HCT116 (cell line): ENCODE results near the gene GALNT17. TPM values are rescaled to one million over a fixed set of nuclear protein-coding genes. Genes with fewer than 3 reads are reported as not detected.

Experiments used
- ATAC-seq: fragments of 200-7000 bp; cut with Tn5 transposase; 2 replicates; pipeline ENCODE4 v1.9.1; 2020; ENCODE audit warnings: mild to moderate bottlenecking, moderate library complexity
- BruUV-seq: library from RNA; stranded (reverse); fragments of 400-500 nt; replicated peaks from 2 replicates; lab custom pipeline; 2021; lab: Mats Ljungman, UMichigan
- CTCF ChIA-PET: fragments of 300-600 bp; sonication (Branson Sonifier 250); formaldehyde crosslinking; loops from one replicate; lab custom pipeline; 2021; ENCODE audit warnings: antibody characterized with exemption; lab: Charles Lee
- POLR2A ChIA-PET: fragments of 300-600, 350-600 bp; sonication (Branson Sonifier 250); formaldehyde crosslinking; loops from one replicate; lab custom pipeline; 2021; ENCODE audit warnings: antibody characterized with exemption; lab: Charles Lee
- RAD21 ChIA-PET, 2 experiments: fragments of 300-600 bp; sonication (Branson Sonifier 250); formaldehyde crosslinking; loops; one replicate each; lab custom pipeline; 2023; ENCODE audit warnings: low total read pairs in 2 of 2; ENCODE audit not compliant: uncharacterized antibody in 2 of 2, unreplicated experiment in 2 of 2, low non-redundant PET in 1 of 2; lab: Charles Lee
- DNase-seq: peaks from one replicate; pipeline ENCODE4 v3.0.0-alpha.2; 2010; ENCODE audit warnings: low read depth, low spot score
- H2AFZ ChIP-seq: fragments of 200-600 bp; shearing (Covaris generic), sonication (generic); 2 replicates; pipeline ENCODE4 v1.6.1; 2017; ENCODE audit warnings: low read depth, mixed run types, mixed read lengths, antibody characterized with exemption, low read length; ENCODE audit not compliant: poor library complexity, severe bottlenecking
- H3K27ac ChIP-seq: 2 replicates; pipeline ENCODE4 v1.5.1; 2012; ENCODE audit warnings: low read depth, low read length
- H3K27me3 ChIP-seq: fragments of 200-600 bp; sonication (generic); 2 replicates; pipeline ENCODE4 v1.6.1; 2016; ENCODE audit warnings: mixed run types, low read length, mixed read lengths; ENCODE audit not compliant: insufficient read depth
- H3K36me3 ChIP-seq, 2 experiments: fragments of 200-500 bp in 1 of 2; fragments of 200-600 bp in 1 of 2; sonication (Bioruptor generic) in 1 of 2; sonication (generic) in 1 of 2; 2 replicates each; pipeline versions ENCODE4 v1.5.1 to v1.6.1; 2014 to 2016; ENCODE audit warnings: low read length in 2 of 2, inconsistent platforms in 1 of 2, mixed read lengths in 1 of 2, mixed run types in 1 of 2; ENCODE audit not compliant: insufficient read depth in 2 of 2, control insufficient read depth in 1 of 2
- H3K4me1 ChIP-seq, 2 experiments: fragments of 200-600 bp in 1 of 2; sonication (generic) in 1 of 2; 2 replicates each; pipeline versions ENCODE4 v1.5.1 to v1.6.1; 2012 to 2017; ENCODE audit warnings: low read length in 2 of 2, inconsistent platforms in 1 of 2, mild to moderate bottlenecking in 1 of 2, mixed read lengths in 1 of 2, mixed run types in 1 of 2, moderate library complexity in 1 of 2; ENCODE audit not compliant: insufficient read depth in 2 of 2, control insufficient read depth in 1 of 2
- H3K4me2 ChIP-seq: fragments of 200-600 bp; sonication (generic); 2 replicates; pipeline ENCODE4 v1.6.1; 2017; ENCODE audit warnings: mixed run types, low read length, mixed read lengths
- H3K4me3 ChIP-seq, 2 experiments: fragments of 200-600 bp in 1 of 2; sonication (generic) in 1 of 2; replicated peaks in 1 of 2; 2 replicates each; pipeline ENCODE4 v1.5.1; 2011 to 2016; ENCODE audit warnings: low read length in 2 of 2, control low read depth in 1 of 2, low read depth in 1 of 2, mild to moderate bottlenecking in 1 of 2, mixed read lengths in 1 of 2, mixed run types in 1 of 2
- H3K79me2 ChIP-seq: fragments of 200-600 bp; sonication (generic); 2 replicates; pipeline ENCODE4 v1.6.1; 2017; ENCODE audit warnings: mild to moderate bottlenecking, mixed run types, low read length, moderate library complexity, mixed read lengths; ENCODE audit not compliant: insufficient read depth
- H3K9ac ChIP-seq: fragments of 200-600 bp; sonication (generic); 2 replicates; pipeline ENCODE4 v1.6.1; 2016; ENCODE audit warnings: low read length, mixed read lengths
- H3K9me2 ChIP-seq: fragments of 200-600 bp; sonication (generic), shearing (Covaris generic); 2 replicates; pipeline ENCODE4 v1.6.1; 2017; ENCODE audit warnings: mixed run types, mild to moderate bottlenecking, moderate library complexity; ENCODE audit not compliant: insufficient read depth
- H3K9me3 ChIP-seq, 2 experiments: fragments of 200-500 bp in 1 of 2; fragments of 200-600 bp in 1 of 2; sonication (Bioruptor generic) in 1 of 2; sonication (generic) in 1 of 2; 2 replicates each; pipeline ENCODE4 v1.6.1; 2014 to 2017; ENCODE audit warnings: low read length in 2 of 2, mixed read lengths in 2 of 2, inconsistent platforms in 1 of 2, low read depth in 1 of 2, mild to moderate bottlenecking in 1 of 2, mixed run types in 1 of 2, moderate library complexity in 1 of 2; ENCODE audit not compliant: control insufficient read depth in 1 of 2, insufficient read depth in 1 of 2
- H4K20me1 ChIP-seq: fragments of 200-600 bp; sonication (generic), shearing (Covaris generic); 2 replicates; pipeline ENCODE4 v1.6.1; 2017; ENCODE audit warnings: mixed run types, mild to moderate bottlenecking, moderate library complexity; ENCODE audit not compliant: insufficient read depth
- ATF3 ChIP-seq: IDR thresholded peaks from 2 replicates; pipeline ENCODE4 v1.6.1; 2012
- CTCF ChIP-seq, 3 experiments: fragments of 200-600 bp in 1 of 3; sonication (generic) in 1 of 3; IDR thresholded peaks in 2 of 3; conservative IDR thresholded peaks in 1 of 3; 2 replicates each; pipeline ENCODE4 v1.5.1; 2012 to 2017; ENCODE audit warnings: low read depth in 2 of 3, low read length in 2 of 3, antibody characterized with exemption in 1 of 3, borderline replicate concordance in 1 of 3, control low read depth in 1 of 3, mild to moderate bottlenecking in 1 of 3, mixed read lengths in 1 of 3, mixed run types in 1 of 3, moderate library complexity in 1 of 3; ENCODE audit not compliant: insufficient read depth in 1 of 3
- EGR1 ChIP-seq: IDR thresholded peaks from 2 replicates; pipeline ENCODE4 v1.6.1; 2012; ENCODE audit warnings: low read depth
- ELF1 ChIP-seq: IDR thresholded peaks from 2 replicates; pipeline ENCODE4 v1.6.1; 2012; ENCODE audit warnings: low read depth, borderline replicate concordance
- EZH2phosphoT487 ChIP-seq: fragments of 200-600 bp; IDR thresholded peaks from 2 replicates; pipeline ENCODE4 v1.6.1; 2018; ENCODE audit warnings: antibody characterized with exemption, borderline replicate concordance
- FOSL1 ChIP-seq: IDR thresholded peaks from 2 replicates; pipeline ENCODE4 v1.6.1; 2012; ENCODE audit warnings: low read depth
- JUND ChIP-seq: IDR thresholded peaks from 2 replicates; pipeline ENCODE4 v1.6.1; 2012
- MAX ChIP-seq: IDR thresholded peaks from 2 replicates; pipeline ENCODE4 v1.6.1; 2012
- POLR2A ChIP-seq: IDR thresholded peaks from 2 replicates; pipeline ENCODE4 v1.7.0; 2011; ENCODE audit warnings: borderline replicate concordance; ENCODE audit not compliant: insufficient read depth, insufficient read length; ENCODE audit errors: extremely low read depth
- POLR2AphosphoS5 ChIP-seq: IDR thresholded peaks from 2 replicates; pipeline ENCODE4 v1.6.1; 2011; ENCODE audit warnings: mild to moderate bottlenecking, low read depth, low read length, moderate library complexity
- RAD21 ChIP-seq: IDR thresholded peaks from 2 replicates; pipeline ENCODE4 v1.6.1; 2012; ENCODE audit warnings: low read depth, mild to moderate bottlenecking
- SIN3A ChIP-seq: IDR thresholded peaks from 2 replicates; pipeline ENCODE4 v1.6.1; 2012; ENCODE audit warnings: low read depth
- SP1 ChIP-seq: IDR thresholded peaks from 2 replicates; pipeline ENCODE4 v1.6.1; 2012; ENCODE audit warnings: low read depth
- ZBTB33 ChIP-seq: IDR thresholded peaks from 2 replicates; pipeline ENCODE4 v1.6.1; 2011; ENCODE audit warnings: mild to moderate bottlenecking, low read length, moderate library complexity; ENCODE audit not compliant: insufficient replicate concordance; ENCODE audit errors: extremely low read depth
- ZFX ChIP-seq: fragments of 450-650 bp; IDR thresholded peaks from 2 replicates; pipeline ENCODE4 v1.6.1; 2017
- intact Hi-C: fragments of 100-400 bp; cut with micrococcal nuclease; formaldehyde crosslinking; loops from 2 replicates; pipeline ENCODE4 v1.10.0; 2022
- total RNA-seq: library from RNA; stranded (reverse); gene quantifications from one replicate; pipeline ENCODE4 v1.2.1, GENCODE V29; 2021; ENCODE audit not compliant: unreplicated experiment

Gene GALNT17
- total RNA-seq, 1 experiment from 2014 or later = not detected

GRCh38 chr7:71389976-71390375 lies 258.0 kb downstream of the GALNT17 start:
- ChIA-PET CTCF (no interaction called here), RAD21 (no interaction called here), POLR2A (no interaction called here)
- ATAC-seq (no peak), DNase-seq (no peak)
- Histone ChIP-seq H3K4me1 (no peaks in the 10 kb centered on the region), H3K27me3 (no peaks in the 10 kb centered on the region), H3K9me2 (no peaks in the 10 kb centered on the region), H3K4me3 (no peak overlapping the region), H4K20me1 (no peaks in the 10 kb centered on the region), H3K27ac (no peak overlapping the region), H3K4me2 (no peak overlapping the region), H3K9me3 (peaks cover 1 to 15% of the 10 kb centered on the region in 2 experiments; a peak in 2 of 4 replicates), H2AFZ (no peak overlapping the region), H3K79me2 (no peaks in the 10 kb centered on the region), H3K9ac (no peak overlapping the region), H3K36me3 (no peaks in the 10 kb centered on the region)
- BruUV-seq = no TSS peak
- no peak for TF ChIP-seq ZFX
- TF ChIP-seq JUND = no peak
- no peak for TF ChIP-seq EZH2phosphoT487
- TF ChIP-seq RAD21 = no peak
- no peak for TF ChIP-seq SP1
- TF ChIP-seq ELF1 = no peak
- TF ChIP-seq SIN3A = no peak
- TF ChIP-seq EGR1 = no peak
- TF ChIP-seq POLR2A = no peak
- no peak for TF ChIP-seq CTCF (IDR thresholded peaks at IDR 0.05 in 2 of 3, conservative IDR thresholded peaks at IDR 0.05 in 1 of 3; ENCODE audit: borderline replicate concordance in 1 of 3, insufficient read depth in 1 of 3, low read depth in 2 of 3, low read length in 2 of 3)
- intact Hi-C loops = no loop called here

GRCh38 chr7:71393661-71394060 lies 261.7 kb downstream of the GALNT17 start:
- DNase-seq (no peak), ATAC-seq (no peak)
- Histone ChIP-seq H3K9me2 (no peaks in the 10 kb centered on the region), H3K36me3 (no peaks in the 10 kb centered on the region), H3K4me2 (no peak overlapping the region), H3K9me3 (peaks cover 0 to 14% of the 10 kb centered on the region in 2 experiments; a peak in 1 of 4 replicates), H3K4me1 (no peaks in the 10 kb centered on the region), H3K9ac (no peak overlapping the region), H2AFZ (no peak overlapping the region), H3K27ac (no peak overlapping the region), H3K27me3 (no peaks in the 10 kb centered on the region), H4K20me1 (no peaks in the 10 kb centered on the region), H3K79me2 (no peaks in the 10 kb centered on the region), H3K4me3 (no peak overlapping the region)
- no TSS peak for BruUV-seq
- ChIA-PET RAD21 (no interaction called here), POLR2A (no interaction called here), CTCF (no interaction called here)
- intact Hi-C loops = no loop called here
- TF ChIP-seq ZBTB33 (no peak), RAD21 (no peak), MAX (no peak), POLR2A (no peak), SIN3A (no peak), ATF3 (no peak), FOSL1 (no peak), POLR2AphosphoS5 (no peak), ELF1 (no peak)
